GM21717 (cell line): ENCODE results near the gene BMPR1B.
"Not testable (repeated sequence)": the region's sequence is repeated elsewhere in the genome, so short reads cannot be mapped to it uniquely, and the experiment has no call there.

Experiments
- ATAC-seq: cut with Tn5 transposase; IDR thresholded peaks from one replicate; pipeline ENCODE4 v1.9.1; 2021; ENCODE audit warnings: mild to moderate bottlenecking, moderate library complexity; ENCODE audit not compliant: unreplicated experiment

Gene BMPR1B

DNA sequence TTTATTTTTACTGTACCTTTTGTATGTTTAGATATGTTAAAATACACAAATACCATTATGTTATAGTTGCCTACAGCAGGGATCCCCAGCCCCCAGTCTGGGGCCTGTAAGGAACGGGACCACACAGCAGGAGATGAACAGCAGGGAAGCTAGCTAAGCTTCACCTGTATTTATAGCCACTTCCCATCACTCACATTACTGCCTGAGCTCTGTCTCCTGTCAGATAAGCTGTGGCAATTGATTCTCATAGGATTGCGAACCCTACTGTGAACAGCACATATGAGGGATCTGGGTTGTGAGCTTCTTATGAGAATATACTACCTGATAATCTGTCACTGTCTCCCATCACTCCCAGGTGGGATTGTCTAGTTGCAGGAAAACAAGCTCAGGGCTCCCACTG lies 73.9 kb downstream of the BMPR1B start:
- no peak for ATAC-seq

DNA sequence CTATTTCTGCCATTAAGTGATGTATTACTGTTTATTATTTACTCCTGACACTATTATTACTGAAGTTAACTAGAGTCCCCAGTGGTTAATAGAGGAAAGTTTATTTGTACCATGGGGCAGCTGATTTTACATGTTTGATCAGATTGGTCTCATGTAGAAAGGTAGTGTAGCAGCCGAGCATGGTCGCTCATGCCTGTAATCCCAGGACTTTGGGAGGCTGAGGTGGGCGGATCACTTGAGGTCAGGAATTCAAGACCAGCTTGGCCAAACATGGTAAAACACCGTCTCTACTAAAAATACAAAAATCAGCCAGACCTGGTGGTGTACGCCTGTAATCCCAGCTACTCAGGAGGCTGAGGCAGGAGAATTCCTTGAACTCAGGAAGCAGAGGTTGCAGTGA lies 74.6 kb downstream of the BMPR1B start:
- not testable (repeated sequence) for ATAC-seq

DNA sequence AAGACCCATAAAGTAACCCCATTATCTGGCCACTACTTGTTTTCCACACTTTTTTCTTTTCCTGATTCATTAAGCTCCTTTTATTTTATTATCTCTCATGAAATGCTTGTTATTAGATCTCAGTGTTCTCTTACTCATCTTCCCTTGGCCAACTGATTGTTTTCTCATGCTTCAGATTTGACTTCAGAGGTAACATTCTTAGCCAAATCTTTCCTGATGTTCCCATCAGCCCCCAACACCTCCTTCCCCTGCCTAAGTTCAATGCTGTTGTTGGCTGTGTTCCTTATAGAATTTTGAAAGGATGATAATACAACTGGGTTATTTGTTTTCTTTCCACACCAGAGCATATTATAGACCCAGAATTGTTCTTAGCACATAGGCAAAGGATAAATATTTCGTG lies 75.6 kb downstream of the BMPR1B start:
- ATAC-seq, result no peak

GRCh38 chr4:94834501-94834900 lies 76.7 kb downstream of the BMPR1B start:
- ATAC-seq, result no peak

DNA sequence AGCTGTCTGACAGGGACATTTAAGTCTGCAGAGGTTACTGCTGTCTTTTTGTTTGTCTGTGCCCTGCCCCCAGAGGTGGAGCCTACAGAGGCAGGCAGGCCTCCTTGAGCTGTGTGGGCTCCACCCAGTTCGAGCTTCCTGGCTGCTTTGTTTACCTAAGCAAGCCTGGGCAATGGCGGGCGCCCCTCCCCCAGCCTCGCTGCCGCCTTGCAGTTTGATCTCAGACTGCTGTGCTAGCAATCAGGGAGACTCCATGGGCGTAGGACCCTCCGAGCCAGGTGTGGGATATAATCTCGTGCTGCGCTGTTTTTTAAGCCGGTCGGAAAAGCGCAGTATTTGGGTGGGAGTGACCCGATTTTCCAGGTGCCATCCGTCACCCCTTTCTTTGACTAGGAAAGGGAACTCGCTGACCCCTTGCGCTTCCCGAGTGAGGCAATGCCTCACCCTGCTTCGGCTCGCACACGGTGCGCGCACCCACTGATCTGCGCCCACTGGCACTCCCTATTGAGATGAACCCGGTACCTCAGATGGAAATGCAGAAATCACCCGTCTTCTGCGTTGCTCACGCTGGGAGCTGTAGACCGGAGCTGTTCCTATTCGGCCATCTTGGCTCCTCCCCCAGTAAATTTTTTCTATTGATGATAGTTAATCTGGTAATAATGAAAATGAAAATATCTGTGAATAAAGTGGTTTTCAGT lies 83.6 kb downstream of the BMPR1B start:
- ATAC-seq, result not testable (repeated sequence)

DNA sequence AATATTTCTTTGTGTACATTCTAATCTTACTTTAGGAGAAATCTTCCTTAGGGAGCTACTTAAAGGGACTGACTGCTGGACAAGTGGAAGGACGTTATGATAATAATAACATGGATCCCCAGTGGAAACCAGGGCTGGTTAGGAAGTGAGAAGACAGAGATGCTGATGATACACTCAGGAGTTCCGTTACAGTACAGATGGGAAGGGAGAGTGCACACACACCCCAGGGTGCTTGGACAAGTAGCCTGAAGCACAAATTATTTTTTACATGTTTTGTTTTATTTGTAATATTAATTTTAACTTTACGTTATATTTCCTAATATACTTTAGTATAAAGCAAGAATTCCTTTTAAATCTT lies 84.1 kb downstream of the BMPR1B start:
- ATAC-seq, result no peak

GRCh38 chr4:94843216-94843615 lies 85.5 kb downstream of the BMPR1B start:
- no peak for ATAC-seq

DNA sequence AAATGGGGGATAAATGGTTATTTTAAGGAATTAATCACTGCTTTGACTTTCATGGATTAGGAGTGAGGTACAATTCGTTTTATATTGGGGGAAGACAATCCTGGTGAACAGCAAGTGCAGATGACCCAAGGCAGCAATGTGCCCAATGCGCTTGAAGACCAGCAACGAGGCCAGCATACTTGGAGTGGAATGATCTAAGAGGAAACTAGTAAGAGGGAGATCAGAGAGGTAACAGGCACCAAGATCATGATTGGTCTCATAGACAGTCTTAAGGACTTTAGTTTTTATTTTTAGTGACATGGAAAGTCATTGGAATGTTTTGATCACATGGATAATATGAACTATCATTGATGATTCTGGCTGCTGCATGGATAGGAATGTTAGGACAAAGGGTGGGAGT lies 90.6 kb downstream of the BMPR1B start:
- no peak for ATAC-seq

DNA sequence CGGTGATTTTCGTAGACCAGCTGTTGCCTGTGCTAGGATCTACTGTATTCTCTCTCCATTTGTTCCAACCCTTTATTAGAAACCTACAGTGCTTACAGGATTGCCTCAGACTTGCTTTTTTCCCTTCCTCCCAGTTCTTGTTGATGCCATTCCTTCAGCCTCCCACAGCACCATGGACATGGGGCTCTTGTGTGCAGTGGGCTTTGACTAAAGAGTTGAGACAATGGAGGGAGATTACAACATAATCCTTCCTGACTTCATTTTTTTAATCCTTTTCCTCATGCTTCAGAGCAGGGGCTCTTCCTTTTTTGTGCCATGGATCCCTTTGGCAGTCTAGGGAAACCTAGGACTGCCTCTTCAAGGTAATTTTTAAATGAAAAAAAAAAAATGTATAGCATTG lies 92.1 kb downstream of the BMPR1B start:
- no peak for ATAC-seq

GRCh38 chr4:94852616-94853015 lies 94.9 kb downstream of the BMPR1B start:
- no peak for ATAC-seq

- no peak for ATAC-seq
These were observed 98.3 kb downstream of the BMPR1B start for GRCh38 chr4:94856030-94856429.

DNA sequence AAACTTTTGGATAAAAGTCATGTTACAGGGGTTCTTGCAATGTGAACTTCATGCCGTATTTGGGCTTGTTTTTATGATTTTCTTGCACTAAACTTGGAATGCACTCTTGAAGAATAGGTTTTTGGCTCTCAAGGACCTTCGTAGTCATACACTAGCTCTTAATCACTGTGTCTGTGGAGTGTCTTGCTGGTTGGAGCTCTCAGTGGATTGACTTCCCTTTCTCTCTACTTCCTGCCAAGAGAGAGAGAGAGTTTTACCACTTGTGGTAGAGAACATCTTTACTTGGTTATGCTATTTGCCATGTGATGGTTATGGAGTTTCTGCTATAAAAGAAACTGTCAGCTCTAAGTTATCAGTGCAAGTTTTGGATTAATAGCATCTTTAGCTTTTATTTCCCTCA lies 112.4 kb downstream of the BMPR1B start:
- no peak for ATAC-seq

DNA sequence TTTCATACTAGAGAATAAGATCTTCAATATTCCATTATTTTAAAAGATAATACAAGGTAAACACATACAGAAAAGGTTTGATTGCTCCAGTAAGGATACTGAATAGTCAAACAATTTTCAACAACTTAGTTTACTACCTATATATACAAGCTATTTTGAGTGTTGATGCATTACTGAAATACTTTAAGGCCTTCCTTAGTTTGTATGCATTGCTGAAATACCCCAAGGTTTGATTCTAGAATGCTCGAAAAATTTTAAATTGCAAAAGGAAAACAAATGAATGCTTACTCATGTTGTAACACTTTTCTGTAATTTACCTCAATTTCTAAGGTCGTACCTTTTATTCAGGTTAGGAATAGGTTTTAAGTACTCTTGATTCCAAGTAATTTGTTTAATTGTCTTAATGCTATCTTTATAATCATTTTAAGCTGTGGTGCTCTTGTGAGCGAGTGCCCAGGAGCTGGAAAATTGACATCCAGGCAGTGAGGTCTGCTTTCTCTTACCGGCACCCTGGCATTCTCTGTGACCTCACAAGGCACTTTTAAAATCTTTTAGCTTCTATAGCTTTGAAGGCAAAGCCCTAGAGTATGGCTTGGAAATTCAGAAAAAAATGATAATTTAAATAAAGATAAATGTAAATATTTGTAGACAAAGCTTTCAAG lies 114.0 kb downstream of the BMPR1B start:
- ATAC-seq, result no peak

GRCh38 chr4:94877973-94878372 lies 120.2 kb downstream of the BMPR1B start:
- ATAC-seq, result no peak

DNA sequence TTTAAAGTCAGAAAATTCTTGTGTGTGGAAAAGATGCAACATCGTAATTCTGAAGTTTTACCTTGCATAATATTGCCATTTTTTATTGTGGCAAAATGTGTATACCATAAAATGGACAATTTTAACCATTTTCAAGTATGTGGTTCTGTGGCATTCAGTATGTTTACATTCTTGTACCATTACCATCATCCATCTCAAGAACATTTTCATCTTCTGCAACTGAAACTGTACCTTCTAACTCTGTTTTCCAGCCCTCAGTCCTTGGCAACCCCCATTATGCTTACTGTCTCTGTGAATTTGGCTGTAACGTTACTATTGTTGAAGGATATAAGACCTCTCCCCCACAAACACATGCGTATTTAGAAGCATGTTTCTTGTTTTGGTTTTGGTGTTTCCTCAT lies 123.2 kb downstream of the BMPR1B start:
- ATAC-seq, result no peak

DNA sequence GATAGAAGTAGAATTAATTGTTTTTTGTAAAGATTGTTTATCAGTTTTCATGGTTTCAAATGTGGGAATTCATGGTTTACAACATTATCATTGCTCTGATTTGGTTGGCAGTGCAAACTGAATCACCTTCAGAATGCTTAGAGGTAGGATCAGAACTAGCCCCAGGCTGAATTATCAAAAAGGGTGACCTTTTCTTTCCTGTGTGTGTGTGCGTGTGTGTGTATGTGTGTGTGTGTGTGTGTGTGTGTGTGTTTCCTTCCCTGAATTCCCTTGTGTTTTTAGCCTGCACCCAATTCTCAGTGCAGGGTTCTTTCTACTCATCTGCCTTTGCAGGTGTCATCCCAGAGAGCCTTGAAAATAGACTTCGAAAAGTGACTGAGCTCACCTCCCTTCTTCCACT lies 125.0 kb downstream of the BMPR1B start:
- ATAC-seq, result no peak

- ATAC-seq, result no peak
These were observed 129.3 kb downstream of the BMPR1B start for GRCh38 chr4:94887027-94887426.

DNA sequence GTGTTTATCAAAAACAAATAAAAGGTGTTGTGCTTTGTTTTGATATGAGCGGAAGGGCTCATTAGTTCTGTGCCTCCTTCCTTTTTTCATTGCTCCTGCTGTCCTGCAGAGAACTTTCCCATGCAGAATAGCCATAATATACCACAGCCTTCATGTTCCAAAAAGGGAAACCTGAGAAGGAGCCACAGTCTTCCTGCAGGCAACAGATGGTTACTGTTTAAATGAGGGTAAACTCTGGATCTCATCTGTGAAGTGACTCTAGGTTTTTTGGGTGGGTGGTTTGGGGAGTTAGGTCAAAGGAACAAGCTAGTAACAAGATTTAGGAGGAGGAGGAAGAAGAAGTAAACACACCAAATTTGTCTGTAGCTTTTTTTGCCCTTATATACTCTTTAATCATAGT lies 131.8 kb downstream of the BMPR1B start:
- no peak for ATAC-seq

DNA sequence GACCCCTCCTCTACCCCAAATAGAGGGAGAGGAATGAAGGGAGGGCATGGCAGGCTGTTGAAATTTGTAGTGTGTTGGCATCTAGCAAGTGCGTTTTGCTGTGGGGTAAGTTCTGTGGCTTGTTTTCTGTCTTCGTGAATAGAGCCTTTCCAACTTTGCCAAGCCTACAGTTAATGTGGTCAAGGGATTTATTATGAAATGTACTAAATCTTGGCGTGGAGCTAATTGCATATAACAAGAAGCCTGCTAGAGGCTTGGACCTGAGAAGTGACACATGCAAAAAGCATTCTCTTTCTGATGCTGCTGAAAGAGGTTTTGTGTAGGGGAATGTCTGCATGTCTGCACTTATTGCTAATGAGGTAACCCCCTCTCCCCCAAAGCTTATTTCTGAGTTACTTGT lies 132.2 kb downstream of the BMPR1B start:
- ATAC-seq, result no peak

DNA sequence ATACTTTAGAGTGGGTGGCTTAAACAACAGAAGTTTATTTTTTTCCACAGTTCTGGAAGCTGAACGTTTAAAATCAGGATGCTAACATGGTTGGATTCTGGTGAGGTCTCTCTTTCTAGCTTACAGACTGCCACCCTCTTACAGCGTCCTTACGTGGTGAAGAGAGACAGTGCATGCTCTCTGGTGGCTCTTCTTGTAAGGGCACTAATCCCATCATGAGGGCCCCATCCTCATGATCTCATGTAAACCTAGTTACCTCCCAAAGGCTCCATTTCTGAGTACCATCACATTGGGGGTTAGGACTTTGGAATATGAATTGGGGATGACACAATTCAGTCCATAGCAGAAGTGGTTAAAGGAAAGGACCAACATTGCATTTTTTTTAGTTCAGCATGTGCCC lies 132.8 kb downstream of the BMPR1B start:
- no peak for ATAC-seq

- no peak for ATAC-seq
These were observed 134.3 kb downstream of the BMPR1B start for GRCh38 chr4:94892051-94892450.

GRCh38 chr4:94895081-94895480 lies 137.3 kb downstream of the BMPR1B start:
- no peak for ATAC-seq

DNA sequence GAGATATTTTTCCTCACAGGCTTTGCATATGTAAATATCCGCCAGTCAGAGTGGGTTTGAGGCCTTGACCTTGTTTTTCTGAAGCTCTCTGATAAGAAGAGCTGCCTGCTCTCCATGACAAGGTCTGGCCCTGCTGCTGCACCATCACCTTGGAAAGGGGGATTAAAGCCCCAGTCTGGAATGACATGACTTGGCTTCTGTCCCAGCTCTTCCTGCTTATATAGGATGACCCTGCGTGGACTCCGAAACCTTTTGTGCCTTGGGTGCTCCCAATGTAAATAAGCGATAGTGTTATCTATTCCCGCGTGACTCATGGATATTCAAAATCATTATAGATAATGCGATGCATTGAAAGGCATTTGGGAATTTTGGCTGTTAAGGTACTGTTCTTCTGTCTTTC lies 139.3 kb downstream of the BMPR1B start:
- no peak for ATAC-seq
